Fibroblast of villous mesenchyme (primary cell): ENCODE data around the gene SPRTN. TPM values are rescaled to one million over a fixed set of nuclear protein-coding genes. Genes with fewer than 3 reads are reported as not detected.
A peak's percentile ranks its signal among the peaks of the same experiment; 100 is the strongest.

Experiments
- DNase-seq: peaks from one replicate; pipeline ENCODE4 v3.0.0-alpha.2; 2010; ENCODE audit warnings: low read depth
- H3K4me3 ChIP-seq: 2 replicates; pipeline ENCODE4 v1.5.1; 2011; ENCODE audit warnings: low read depth, mild to moderate bottlenecking, low read length
- CTCF ChIP-seq: IDR thresholded peaks from 2 replicates; pipeline ENCODE4 v1.5.1; 2012; ENCODE audit warnings: low read depth, mild to moderate bottlenecking, low read length; ENCODE audit not compliant: insufficient read depth
- total RNA-seq: library from RNA; depleted of rRNA; stranded (reverse); fragments of >200 nt; gene quantifications from 2 replicates; pipeline ENCODE4 v1.2.3, GENCODE V29; 2012

Gene SPRTN
- total RNA-seq, 1 donor: 23.7 TPM

- no peak for TF ChIP-seq CTCF
- peak; percentile 96 for DNase-seq
- H3K4me3 ChIP-seq: peak overlapping the region; percentile 16
These were observed 57.2 kb downstream of the SPRTN start for GRCh38 chr1:231395076-231395997.

DNA sequence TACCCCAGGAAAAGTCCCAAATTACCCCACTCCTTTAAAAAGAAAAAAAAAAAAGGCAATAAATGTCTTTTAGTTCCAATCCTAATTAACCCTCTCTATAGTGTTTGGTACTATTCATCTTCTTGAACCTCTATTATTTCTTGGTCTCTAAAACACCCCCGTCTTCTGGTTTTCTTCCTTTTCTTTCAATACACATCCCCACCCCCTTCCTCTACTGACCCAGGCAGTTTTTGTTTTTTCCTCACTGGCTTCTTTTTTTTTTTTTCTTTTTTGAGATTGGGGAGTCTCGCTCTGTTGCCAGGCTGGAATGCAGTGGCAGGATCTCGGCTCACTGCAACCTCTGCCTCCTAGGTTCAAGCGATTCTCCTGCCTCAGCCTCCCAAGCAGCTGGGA is 57.9 kb downstream of the SPRTN start:
- no peak for DNase-seq
- no peak overlapping the region for H3K4me3 ChIP-seq
- TF ChIP-seq CTCF: no peak

DNA sequence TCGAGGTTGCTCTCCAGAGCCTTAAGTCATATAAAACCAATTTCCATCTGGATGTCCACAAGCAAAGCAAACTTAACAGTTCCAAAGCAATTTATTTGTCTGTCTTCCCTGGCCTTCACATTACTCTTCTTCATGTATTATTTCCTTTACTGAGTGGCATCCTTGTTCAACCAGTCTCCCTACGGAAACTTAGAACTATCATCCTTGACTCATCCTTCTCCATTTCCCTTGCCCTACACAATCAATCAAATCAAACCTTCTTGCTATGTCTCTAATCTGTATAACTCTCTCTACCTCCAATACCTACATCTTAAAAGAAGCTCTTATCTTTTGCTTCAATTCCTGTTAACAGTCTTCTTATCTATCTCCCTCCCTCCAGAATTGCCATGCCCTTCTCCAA is 58.5 kb downstream of the SPRTN start:
- no peak overlapping the region for H3K4me3 ChIP-seq
- no peak for DNase-seq
- no peak for TF ChIP-seq CTCF

DNA sequence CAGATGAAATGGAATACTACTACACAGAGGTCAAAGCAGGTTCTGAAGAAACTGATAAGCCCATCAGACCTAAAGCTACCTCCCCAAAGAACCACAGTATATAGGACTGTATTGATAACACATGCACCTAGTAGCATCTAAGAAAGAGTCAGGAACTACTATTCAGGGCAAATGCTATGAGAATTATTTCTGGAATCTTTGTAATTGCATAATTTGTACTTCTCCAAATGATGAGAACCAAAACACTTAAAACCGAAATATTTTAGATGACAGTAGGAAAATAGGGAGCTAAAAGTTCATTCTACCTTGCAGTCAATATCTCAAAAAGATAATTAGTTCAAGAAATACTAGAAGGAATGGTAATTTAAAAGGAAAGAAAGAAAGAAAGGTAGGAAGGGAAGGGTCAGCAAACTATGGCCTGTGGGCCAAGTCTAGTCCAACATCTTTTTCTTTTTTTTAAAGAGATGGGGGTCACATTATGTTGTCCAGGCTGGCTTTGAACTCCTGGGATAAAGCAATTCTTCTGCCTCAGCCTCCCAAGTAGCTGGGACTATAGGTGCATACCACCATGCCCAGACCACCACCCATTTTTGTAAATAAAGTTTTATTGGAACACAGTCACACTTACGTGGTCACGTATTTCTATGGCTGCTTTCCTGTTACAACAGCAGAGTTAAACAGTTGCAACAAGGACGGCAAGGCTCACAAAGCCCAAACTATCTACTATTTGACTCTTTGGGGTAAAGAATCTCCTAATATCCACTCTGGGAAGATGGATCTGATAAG is 60.0 kb downstream of the SPRTN start:
- DNase-seq: no peak
- no peak overlapping the region for H3K4me3 ChIP-seq
- TF ChIP-seq CTCF: no peak

GRCh38 chr1:231401478-231401877 is 63.4 kb downstream of the SPRTN start:
- no peak for DNase-seq
- no peak overlapping the region for H3K4me3 ChIP-seq
- no peak for TF ChIP-seq CTCF

GRCh38 chr1:231404318-231404717 is 66.2 kb downstream of the SPRTN start:
- H3K4me3 ChIP-seq: no peak overlapping the region
- DNase-seq: no peak
- TF ChIP-seq CTCF: no peak

Other genes starting within 250 kb of the SPRTN start
- gene TRIM67, start 176.2 kb upstream of the SPRTN start, total RNA-seq: not detected in 2 replicates
- 41.6 and 53.1 TPM in 2 replicates for gene GNPAT, start 97.1 kb upstream of the SPRTN start, total RNA-seq
- 13.9 and 21.2 TPM in 2 replicates for gene EXOC8, start 441 bp upstream of the SPRTN start, total RNA-seq
- gene EGLN1, start 84.0 kb downstream of the SPRTN start, total RNA-seq: 33.8 and 53.5 TPM in 2 replicates
- 37.4 and 51.8 TPM in 2 replicates for gene TSNAX, start 190.4 kb downstream of the SPRTN start, total RNA-seq